H1 (cell line): ENCODE results near the gene HENMT1. TPM values are rescaled to one million over a fixed set of nuclear protein-coding genes. Genes with fewer than 3 reads are reported as not detected.

ENCODE experiments used
- CTBP2 ChIP-seq: IDR thresholded peaks from 2 replicates; pipeline ENCODE4 v1.7.0; 2011; ENCODE audit warnings: borderline replicate concordance, mild to moderate bottlenecking, moderate library complexity, mixed read lengths, low read length; ENCODE audit not compliant: insufficient read depth, insufficient read length
- JUN ChIP-seq: IDR thresholded peaks from 2 replicates; pipeline ENCODE4 v1.6.1; 2011; ENCODE audit warnings: low read depth, mild to moderate bottlenecking, improper control_type of control experiment, low read length
- SIN3A ChIP-seq, 2 experiments: IDR thresholded peaks in 1 of 2; conservative IDR thresholded peaks in 1 of 2; 2 replicates each; pipeline ENCODE4 v1.6.1; 2011 to 2012; ENCODE audit warnings: low read length in 2 of 2, improper control_type of control experiment in 1 of 2, low read depth in 1 of 2, mild to moderate bottlenecking in 1 of 2
- SP1 ChIP-seq: IDR thresholded peaks from 2 replicates; pipeline ENCODE4 v1.6.1; 2011; ENCODE audit warnings: low read depth, low read length
- polyA plus RNA-seq, 7 experiments: library from polyadenylated mRNA; depleted of rRNA in 3 of 7; stranded (reverse) in 5 of 7; unstranded in 2 of 7; fragments of >200 nt in 5 of 7; fragments of 200-250 nt in 2 of 7; gene quantifications; 1 replicate in 5 of 7; 2 replicates in 1 of 7; 4 replicates in 1 of 7; pipeline versions ENCODE4 v1.2.1 to v1.2.3, GENCODE V29; 2011 to 2013; ENCODE audit warnings: missing spikeins in 2 of 7, mixed read lengths in 2 of 7
- total RNA-seq: library from RNA; stranded (reverse); fragmentation: NEBNext Ultra II Directional; extraction: Animal tissue kit (Norgen Biotek cat#: 25700); gene quantifications from 2 replicates; pipeline ENCODE4 v1.2.1, GENCODE V29; 2021

The HENMT1 gene
- total and polyA plus RNA-seq, 2 of the 8 experiments (the other 6 are each of a cell fraction or from before 2014, with no cell fraction given) = 2.9 to 5.6 TPM

GRCh38 chr1:108665771-108666170 is 4.9 kb upstream of the HENMT1 start (continued):
- TF ChIP-seq SIN3A (conservative IDR thresholded peaks at IDR 0.05 in 1 of 2, IDR thresholded peaks at IDR 0.05 in 1 of 2; ENCODE audit: low read depth in 1 of 2, low read length in 2 of 2) (no peak), JUN (no peak), SP1 (no peak), CTBP2 (no peak)
